ENCODE results near the gene SYNE3.

Gene SYNE3

GRCh38 chr14:95523815-95524448 is 7.5 kb upstream of the SYNE3 start:
- no peak for TF ChIP-seq CTCF (conservative IDR thresholded peaks at IDR 0.05; ENCODE audit: low read length)
- H3K4me3 ChIP-seq (ENCODE audit: low read length), result no peak overlapping the region
- DNase-seq (ENCODE audit: low read depth), result peak; percentile 89

GRCh38 chr14:95523051-95523814 is 6.8 kb upstream of the SYNE3 start:
- DNase-seq (ENCODE audit: low read depth), result peak; percentile 48
- TF ChIP-seq CTCF (conservative IDR thresholded peaks at IDR 0.05; ENCODE audit: low read length), result no peak
- H3K4me3 ChIP-seq (ENCODE audit: low read length), result no peak overlapping the region

- no peak for TF ChIP-seq CTCF (conservative IDR thresholded peaks at IDR 0.05; ENCODE audit: low read length)
- DNase-seq (ENCODE audit: low read depth), result no peak
Measured at GRCh38 chr14:95522556-95522955, 6.1 kb upstream of the SYNE3 start.

GRCh38 chr14:95522116-95522515 is 5.7 kb upstream of the SYNE3 start:
- TF ChIP-seq CTCF (conservative IDR thresholded peaks at IDR 0.05; ENCODE audit: low read length), result no peak

More at GRCh38 chr14:95522556-95522955, 6.1 kb upstream of the SYNE3 start:
- no peak overlapping the region for H3K4me3 ChIP-seq (ENCODE audit: low read length)

GRCh38 chr14:95521001-95521400 is 4.6 kb upstream of the SYNE3 start:
- no peak for DNase-seq (ENCODE audit: low read depth)
- no peak for TF ChIP-seq CTCF (conservative IDR thresholded peaks at IDR 0.05; ENCODE audit: low read length)
- H3K4me3 ChIP-seq (ENCODE audit: low read length), result no peak overlapping the region

More at GRCh38 chr14:95522116-95522515, 5.7 kb upstream of the SYNE3 start:
- no peak overlapping the region for H3K4me3 ChIP-seq (ENCODE audit: low read length)
- DNase-seq (ENCODE audit: low read depth), result no peak

- DNase-seq (ENCODE audit: low read depth), result no peak
- TF ChIP-seq CTCF (conservative IDR thresholded peaks at IDR 0.05; ENCODE audit: low read length), result no peak
- no peak overlapping the region for H3K4me3 ChIP-seq (ENCODE audit: low read length)
Measured at GRCh38 chr14:95520346-95520745, 3.9 kb upstream of the SYNE3 start.

- H3K4me3 ChIP-seq (ENCODE audit: low read length), result no peak overlapping the region
- DNase-seq (ENCODE audit: low read depth), result peak; percentile 92
- no peak for TF ChIP-seq CTCF (conservative IDR thresholded peaks at IDR 0.05; ENCODE audit: low read length)
Measured at GRCh38 chr14:95519699-95520098, 3.2 kb upstream of the SYNE3 start.
